CD4-positive, alpha-beta T cell treated with Interleukin-17A for 1 hour (primary cell): ENCODE results near the gene ADH5.
A peak's percentile ranks its signal among the peaks of the same experiment; 100 is the strongest.
"Not testable (repeated sequence)": the region's sequence is repeated elsewhere in the genome, so short reads cannot be mapped to it uniquely, and the experiment has no call there.

Source experiments
- DNase-seq: peaks from one replicate; pipeline ENCODE4 v3.0.0-alpha.2; 2020

ADH5 gene

GRCh38 chr4:99088481-99089365, at the start of gene ADH5:
TSS of gene ADH5 (minus strand) at chr4:99088788. CDS start at chr4:99088700, 88 bp downstream.
- DNase-seq: peak; percentile 88

DNA sequence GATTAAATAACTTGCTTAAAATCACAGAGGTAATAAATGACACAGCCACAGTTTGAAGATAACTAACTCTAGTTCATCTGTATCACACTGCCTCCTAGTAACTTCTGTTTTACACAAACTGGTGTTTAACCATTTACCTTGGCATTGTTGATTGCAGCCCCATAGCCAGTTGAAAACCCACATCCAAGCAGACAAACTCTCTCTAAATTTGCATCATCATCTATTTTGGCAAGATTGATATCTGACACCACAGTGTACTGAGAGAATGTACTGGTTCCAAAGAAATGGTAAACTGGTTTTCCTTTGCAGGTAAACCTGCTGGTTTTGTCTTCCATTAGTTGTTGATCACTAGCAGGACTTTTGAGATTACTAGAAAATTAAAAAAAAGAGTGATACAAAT, 47.7 kb upstream of the ADH5 start:
- DNase-seq: no peak

DNA sequence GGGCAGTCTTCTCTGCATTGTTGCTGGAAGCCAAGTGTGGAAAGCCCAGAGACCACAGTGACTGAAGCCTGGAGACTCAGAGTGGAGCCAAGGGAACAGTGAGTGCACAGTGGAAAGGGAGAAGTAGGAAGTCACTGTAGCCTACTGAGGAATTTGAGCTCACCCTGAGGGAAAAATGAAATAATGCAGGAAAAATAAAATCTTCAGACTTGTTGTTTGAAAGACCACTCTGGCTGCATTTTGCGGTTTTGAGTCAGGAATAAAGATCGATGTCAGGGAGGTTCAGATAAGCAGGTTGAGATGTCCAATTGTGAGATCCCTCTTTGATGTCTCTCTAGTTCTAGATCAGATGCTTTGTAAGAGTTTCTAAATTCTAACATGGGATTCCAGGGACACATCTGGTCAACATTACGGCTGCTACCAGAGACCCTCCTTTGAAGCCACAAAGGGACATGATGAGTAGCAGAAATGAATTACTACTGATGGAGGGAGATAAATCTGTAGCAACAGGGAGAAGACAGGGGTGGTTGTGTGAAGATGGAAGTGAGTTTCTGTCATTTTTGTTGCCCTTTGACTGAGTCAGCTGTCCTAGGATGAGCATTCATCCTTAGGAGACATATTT, 47.1 kb upstream of the ADH5 start:
- no peak for DNase-seq

DNA sequence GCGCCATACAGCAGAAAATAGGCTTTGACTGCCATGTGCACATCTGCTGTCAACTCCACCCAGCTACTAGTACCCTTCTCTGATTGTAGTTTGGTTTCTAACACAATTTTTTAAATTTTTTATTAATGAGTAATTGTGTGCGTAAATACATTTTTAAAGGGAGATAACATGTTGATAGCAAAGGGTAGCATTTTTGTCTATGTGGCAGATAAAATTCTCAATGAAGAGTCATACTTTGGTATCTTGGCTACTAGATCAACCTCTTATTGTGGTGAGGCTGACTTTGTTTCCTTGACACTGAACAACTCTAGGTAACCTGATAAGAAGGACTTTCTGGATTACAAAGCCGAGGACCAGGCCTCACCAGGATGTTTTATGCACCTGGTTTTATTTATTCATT, 46.0 kb upstream of the ADH5 start:
- no peak for DNase-seq

DNA sequence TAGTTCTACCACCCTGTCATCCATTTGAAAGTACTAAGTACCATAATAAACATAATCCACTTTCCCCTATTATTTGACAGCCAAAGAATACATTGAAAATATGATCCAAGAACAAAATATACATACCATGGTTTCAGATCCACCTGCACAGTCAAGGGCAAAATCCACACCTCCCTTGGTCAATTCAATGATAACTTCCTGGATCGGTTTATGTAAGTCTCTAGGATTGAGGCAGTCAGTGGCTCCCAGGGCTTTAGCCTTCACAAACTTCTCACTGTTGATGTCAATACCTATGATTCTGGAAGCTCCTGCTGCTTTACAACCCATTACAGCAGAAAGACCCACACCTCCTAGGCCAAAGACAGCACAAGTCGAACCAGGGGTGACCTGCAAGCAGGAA, 42.8 kb upstream of the ADH5 start:
- DNase-seq: no peak

DNA sequence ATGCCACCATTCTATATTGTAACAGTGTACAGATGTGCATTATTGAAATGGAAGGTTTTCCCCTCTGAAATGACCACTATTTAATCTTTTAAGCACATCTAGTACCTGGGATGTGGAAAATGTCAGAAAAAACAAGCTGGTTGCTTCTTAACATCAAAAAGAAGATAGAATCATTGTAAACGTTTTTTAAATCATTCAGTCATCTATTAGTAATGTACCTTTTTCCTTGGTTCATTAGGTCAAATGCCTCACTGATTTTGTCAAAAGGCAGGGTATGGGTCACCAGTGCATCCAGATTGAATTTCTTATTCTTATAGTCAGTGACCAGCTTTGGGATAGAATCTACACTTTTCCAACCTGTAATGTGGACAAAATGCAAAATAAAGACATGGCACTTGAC, 37.8 kb upstream of the ADH5 start:
- DNase-seq: no peak

GRCh38 chr4:99121008-99121407, 32.4 kb upstream of the ADH5 start:
- DNase-seq: no peak

DNA sequence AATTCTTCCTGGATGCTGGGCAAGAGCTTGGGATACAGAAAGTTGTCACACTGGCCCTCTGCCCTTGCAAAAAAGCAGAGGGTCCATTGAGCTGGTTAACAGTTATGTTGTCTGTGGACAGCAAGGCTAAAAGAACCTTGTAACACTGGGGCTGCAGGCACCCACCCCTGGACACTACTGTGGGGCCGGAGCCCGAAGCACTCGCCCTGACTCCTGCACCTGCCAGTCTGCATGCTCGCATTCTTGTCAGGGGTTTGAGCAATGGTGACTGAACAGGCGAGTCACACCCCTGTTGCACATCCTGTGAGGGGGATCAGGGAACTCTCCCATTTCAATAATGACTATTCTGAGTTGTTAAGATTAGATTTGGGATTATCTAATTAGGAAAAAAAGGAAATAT, 31.9 kb upstream of the ADH5 start:
- no peak for DNase-seq

DNA sequence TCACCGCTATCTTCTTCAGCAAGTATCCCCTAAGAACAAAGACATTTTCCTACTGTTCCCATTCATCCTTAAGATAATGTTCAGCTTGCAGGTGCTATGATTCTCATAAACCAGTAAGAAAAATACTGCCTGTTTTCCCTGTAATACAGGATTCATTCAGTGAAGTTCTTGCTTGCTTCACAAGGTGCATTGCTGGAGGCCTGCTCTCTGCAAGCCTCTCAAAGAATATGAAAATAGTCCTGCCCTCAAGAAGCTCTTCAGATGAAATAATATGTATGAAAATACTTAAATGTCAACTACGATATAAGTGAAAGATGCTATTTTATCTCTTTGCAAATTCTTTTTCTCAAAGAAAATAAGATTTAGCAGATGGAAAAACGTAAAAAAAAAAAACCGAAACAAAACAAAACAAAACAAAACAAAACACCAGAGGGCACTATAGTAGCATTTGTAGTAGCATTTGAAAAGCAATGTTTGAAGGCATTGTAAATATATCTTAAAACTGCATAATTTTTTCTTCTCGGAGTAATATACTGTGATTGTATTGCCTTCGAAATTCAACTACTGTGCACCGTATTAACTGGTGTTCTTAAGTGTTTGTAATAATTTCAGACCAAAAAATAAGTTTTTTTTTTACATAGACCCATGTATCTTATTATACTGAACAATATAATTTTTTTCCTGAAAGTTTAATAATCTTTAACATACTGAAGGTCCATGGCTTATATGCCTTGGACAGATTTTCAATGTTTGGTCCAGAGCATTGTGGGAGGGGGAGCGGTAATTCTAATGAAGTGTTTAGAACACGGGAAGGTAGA, 29.5 kb upstream of the ADH5 start:
- no peak for DNase-seq

GRCh38 chr4:99117122-99117841, 28.7 kb upstream of the ADH5 start:
- DNase-seq: not testable (repeated sequence)

- DNase-seq: not testable (repeated sequence)
Observed at GRCh38 chr4:99109286-99109685, 20.7 kb upstream of the ADH5 start.

DNA sequence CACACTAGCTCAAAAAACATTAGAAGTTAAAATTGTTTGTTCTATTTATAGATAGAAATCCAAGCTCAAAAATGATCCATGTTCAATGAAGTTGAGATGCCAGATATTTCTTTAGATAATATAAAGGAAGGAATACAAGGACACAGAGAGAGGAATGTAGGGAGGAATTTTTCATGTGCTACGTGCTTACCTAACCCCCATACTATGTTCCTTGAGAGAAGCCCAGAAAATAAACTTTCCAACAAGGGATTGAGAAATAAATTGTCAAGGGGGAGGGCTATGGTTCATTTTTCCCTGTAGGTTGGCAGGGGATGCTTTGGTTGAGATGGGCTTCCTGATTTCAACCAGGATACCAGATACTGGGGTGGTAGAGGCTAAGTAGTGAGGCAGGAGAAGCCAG, 15.6 kb upstream of the ADH5 start:
- no peak for DNase-seq

GRCh38 chr4:99103166-99103565, 14.6 kb upstream of the ADH5 start:
- DNase-seq: no peak

DNA sequence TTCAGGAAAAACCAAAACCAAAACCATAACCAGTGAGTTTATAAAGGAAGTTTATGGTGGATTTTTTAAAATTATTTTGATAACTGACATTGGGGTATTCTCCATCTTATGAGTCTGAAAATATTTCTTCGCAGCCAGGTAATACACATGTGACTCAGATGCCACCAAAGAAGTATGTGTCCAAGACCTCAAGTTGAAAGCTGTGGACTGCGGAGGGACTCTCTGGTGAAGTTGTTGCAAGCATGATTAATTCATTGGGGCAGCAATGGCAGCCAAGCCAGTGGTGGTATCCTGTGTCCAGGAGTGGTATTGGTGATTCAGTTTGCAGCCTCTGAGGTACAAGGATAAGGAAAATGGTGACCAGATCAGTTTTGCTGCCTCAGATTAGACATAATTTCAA, 14.0 kb upstream of the ADH5 start:
- no peak for DNase-seq

GRCh38 chr4:99100876-99101275, 12.3 kb upstream of the ADH5 start:
- no peak for DNase-seq

DNA sequence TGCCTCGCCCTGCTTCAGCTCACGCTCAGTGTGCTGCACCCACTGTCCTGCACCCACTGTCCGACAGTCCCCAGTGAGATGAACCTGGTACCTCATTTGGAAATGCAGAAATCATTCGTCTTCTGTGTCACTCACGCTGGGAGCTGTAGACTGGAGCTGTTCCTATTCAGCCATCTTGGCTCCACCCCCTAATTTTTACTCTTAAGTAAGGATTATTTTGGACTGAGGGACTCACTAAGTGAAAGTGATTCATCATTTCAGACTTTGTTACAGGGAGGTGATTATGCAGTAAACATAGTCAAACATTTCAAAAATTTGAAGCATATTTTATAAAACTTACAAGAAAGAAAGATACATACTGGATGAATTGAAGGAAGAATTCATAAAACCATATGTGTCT, 11.2 kb upstream of the ADH5 start:
- not testable (repeated sequence) for DNase-seq

DNA sequence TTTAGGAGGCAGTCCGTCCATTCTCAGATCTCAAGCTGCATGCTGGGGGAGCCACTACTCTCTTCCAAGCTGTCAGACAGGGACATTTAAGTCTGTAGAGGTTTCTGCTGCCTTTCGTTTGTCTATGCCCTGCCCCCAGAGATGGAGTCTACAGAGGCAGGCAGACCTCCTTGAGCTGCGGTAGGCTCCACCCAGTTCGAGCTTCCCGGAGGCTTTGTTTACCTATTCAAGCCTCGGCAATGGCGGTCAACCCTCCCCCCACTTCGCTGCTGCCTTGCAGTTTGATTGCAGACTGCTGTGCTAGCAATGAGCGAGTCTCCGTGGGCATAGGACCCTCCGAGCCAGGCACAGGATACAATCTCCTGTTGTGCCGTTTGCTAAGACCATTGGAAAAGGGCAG, 10.7 kb upstream of the ADH5 start:
- DNase-seq: no peak

DNA sequence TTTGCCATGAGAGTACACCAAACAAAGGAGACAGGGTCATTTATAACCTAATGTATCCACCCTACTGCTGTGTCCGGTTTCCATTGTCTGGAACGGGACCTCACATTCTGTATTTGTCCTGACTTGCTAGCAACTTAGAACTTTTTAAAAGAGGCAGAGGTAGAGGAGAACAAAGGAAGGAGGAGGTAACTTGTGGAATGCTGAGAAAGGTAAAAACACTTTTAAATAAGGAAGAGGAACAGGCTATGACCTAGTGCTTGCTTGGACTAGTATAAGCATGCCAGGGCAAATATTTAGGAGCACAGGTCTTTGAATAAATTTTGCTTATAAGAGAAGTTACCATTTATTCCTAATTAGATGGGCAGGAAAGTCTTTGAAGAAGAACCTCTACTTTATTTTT, 3.3 kb upstream of the ADH5 start:
- not testable (repeated sequence) for DNase-seq

- DNase-seq: no peak
Observed at GRCh38 chr4:99091216-99091575, 2.6 kb upstream of the ADH5 start.

DNA sequence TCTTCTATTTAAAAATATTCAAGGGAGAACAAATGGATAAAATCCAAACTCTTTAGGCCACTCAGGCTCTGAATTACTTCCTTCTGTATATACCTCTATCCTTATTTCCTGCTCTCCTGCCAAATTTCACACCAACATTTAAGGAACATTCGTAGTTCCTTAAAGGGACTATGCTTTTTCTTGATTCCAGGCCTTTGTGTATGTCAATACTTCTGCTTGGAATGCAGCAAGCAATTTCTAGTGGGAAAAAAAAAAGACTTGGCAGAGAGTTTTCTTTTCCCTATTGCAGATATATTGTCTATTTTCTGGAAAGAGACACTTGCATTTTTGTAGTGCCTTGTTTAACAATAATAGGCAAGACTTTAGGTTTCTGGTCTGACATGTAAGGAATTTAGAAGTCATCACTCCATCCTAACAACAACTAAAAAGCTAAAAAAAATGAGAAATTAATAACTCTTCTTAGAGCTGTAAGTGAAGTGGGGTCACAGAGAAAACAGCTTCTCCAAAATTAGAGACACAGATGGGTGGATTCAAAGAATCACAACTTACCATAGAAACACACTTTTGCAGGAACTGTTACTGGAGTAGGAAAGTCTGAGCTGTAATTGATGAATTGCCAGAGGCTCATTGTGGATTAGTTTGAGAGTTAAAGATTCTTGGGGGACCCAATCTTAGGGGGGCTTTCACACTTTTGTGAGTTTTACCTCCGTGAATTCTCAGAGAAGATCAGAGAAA, 2.1 kb upstream of the ADH5 start:
- DNase-seq: no peak

GRCh38 chr4:99088023-99088449, 552 bp downstream of the ADH5 start:
- peak; percentile 28 for DNase-seq

DNA sequence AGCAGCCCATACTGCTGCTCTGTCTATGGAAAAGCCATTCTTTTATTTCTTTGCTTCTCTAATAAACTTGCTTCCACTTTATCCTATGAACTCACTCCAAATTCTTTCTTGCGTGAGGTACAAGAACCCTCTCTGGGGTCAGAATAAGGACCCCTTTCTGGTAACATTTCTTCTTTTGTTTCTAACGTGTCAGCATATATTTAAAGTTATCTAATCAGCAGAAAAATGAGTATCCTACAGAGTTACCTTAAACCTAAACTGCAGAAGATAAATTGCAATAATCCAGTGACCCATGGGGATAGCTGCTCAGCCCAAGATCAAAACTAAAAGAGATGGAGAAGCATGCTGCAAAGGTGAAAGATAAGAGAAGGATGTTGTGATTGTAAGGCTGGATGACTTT, 4.0 kb downstream of the ADH5 start:
- no peak for DNase-seq
